Hepatocyte (in vitro differentiated cells): Measurements from ENCODE around the gene LYZL2. TPM values are rescaled to one million over a fixed set of nuclear protein-coding genes. Genes with fewer than 3 reads are reported as not detected.

Experiments
- DNase-seq: peaks from one replicate; pipeline ENCODE4 v3.0.0-alpha.2; 2016; ENCODE audit warnings: low spot score
- H2AFZ ChIP-seq: fragments of 200-600 bp; sonication (generic); 2 replicates; pipeline ENCODE4 v1.6.0; 2016; ENCODE audit warnings: antibody characterized with exemption, mild to moderate bottlenecking
- H3K27ac ChIP-seq: fragments of 200-600 bp; sonication (generic); 2 replicates; pipeline ENCODE4 v1.5.1; 2016; ENCODE audit warnings: mild to moderate bottlenecking
- H3K27me3 ChIP-seq: fragments of 200-600 bp; sonication (generic); 2 replicates; pipeline ENCODE4 v1.6.1; 2016
- H3K36me3 ChIP-seq: fragments of 200-600 bp; sonication (generic); replicated peaks from 2 replicates; pipeline ENCODE4 v1.5.1; 2016; ENCODE audit warnings: low read depth; ENCODE audit not compliant: insufficient read depth
- H3K4me1 ChIP-seq: fragments of 200-600 bp; sonication (generic); 2 replicates; pipeline ENCODE4 v1.5.1; 2016; ENCODE audit warnings: mild to moderate bottlenecking, moderate library complexity; ENCODE audit not compliant: insufficient read depth
- H3K4me2 ChIP-seq: fragments of 200-600 bp; sonication (generic); 2 replicates; pipeline ENCODE4 v1.6.0; 2016
- H3K4me3 ChIP-seq: fragments of 200-600 bp; sonication (generic); 2 replicates; pipeline ENCODE4 v1.5.1; 2016; ENCODE audit warnings: mild to moderate bottlenecking
- H3K79me2 ChIP-seq: fragments of 200-600 bp; sonication (generic); 2 replicates; pipeline ENCODE4 v1.6.0; 2017; ENCODE audit warnings: mild to moderate bottlenecking
- H3K9me2 ChIP-seq: fragments of 200-600 bp; sonication (generic); replicated peaks from 2 replicates; pipeline ENCODE4 v1.6.0; 2017; ENCODE audit warnings: mild to moderate bottlenecking; ENCODE audit not compliant: insufficient read depth
- H3K9me3 ChIP-seq: fragments of 200-600 bp; sonication (generic); 2 replicates; pipeline ENCODE4 v1.5.1; 2016; ENCODE audit warnings: low read depth, mild to moderate bottlenecking
- H4K20me1 ChIP-seq: fragments of 200-600 bp; sonication (generic); 2 replicates; pipeline ENCODE4 v1.6.0; 2016; ENCODE audit warnings: mild to moderate bottlenecking; ENCODE audit not compliant: insufficient read depth, poor library complexity, severe bottlenecking
- CTCF ChIP-seq: fragments of 200-600 bp; sonication (generic); IDR thresholded peaks from 2 replicates; pipeline ENCODE4 v1.5.1; 2016; ENCODE audit warnings: antibody characterized with exemption, mild to moderate bottlenecking; ENCODE audit not compliant: poor library complexity
- EZH2 ChIP-seq: fragments of 200-600 bp; sonication (generic); IDR thresholded peaks from 2 replicates; pipeline ENCODE4 v1.6.1; 2016; ENCODE audit warnings: antibody characterized with exemption, mild to moderate bottlenecking, borderline replicate concordance
- EZH2phosphoT487 ChIP-seq: fragments of 200-600 bp; sonication (generic); IDR thresholded peaks from one replicate; pipeline ENCODE4 v1.6.1; 2018; ENCODE audit warnings: antibody characterized with exemption, mild to moderate bottlenecking, low read depth, moderate library complexity; ENCODE audit not compliant: unreplicated experiment, severe bottlenecking
- WGBS: methylation state at CpG from one replicate; pipeline ENCODE4 v1.1.6; 2016; ENCODE audit warnings: low lambda C conversion rate; ENCODE audit errors: missing lambda C conversion rate; 5-methylcytosine and 5-hydroxymethylcytosine counted together
- polyA plus RNA-seq: library from polyadenylated mRNA; unstranded; fragments of >200 nt; fragmentation: Nextera tagmentation; extraction: Ambion mirVana; gene quantifications from 2 replicates; pipeline ENCODE4 v1.2.1, GENCODE V29; 2016
- total RNA-seq: library from RNA; depleted of rRNA; stranded (reverse); fragments of >200 nt; gene quantifications from 2 replicates; pipeline ENCODE4 v1.2.3, GENCODE V29; 2014

Gene LYZL2
- total and polyA plus RNA-seq, 2 experiments from 2014 or later = not detected

DNA sequence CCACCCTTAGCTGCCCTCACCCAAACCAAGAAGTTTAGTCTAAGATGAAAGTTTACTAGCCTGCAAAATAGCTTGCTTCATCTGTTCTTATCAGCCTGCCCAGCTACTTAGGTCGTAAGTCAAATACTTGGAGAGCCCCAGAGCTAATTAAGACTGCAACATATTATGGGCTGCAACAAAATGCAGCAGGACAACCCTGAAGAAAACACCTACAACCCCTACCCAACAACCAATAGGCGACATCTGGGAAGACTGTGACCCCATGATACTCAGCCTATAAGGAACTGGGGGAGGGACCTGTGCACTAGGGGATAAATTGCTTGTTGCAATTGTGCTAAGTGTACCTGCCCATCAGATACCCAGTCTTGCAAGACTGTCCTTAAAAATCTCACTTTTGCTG, 64.1 kb downstream of the LYZL2 start:
- no peak for DNase-seq
- Histone ChIP-seq H2AFZ (no peak overlapping the region), H3K27me3 (no peaks in the 10 kb centered on the region), H3K9me2 (no peaks in the 10 kb centered on the region), H4K20me1 (no peaks in the 10 kb centered on the region), H3K4me2 (no peak overlapping the region), H3K79me2 (no peaks in the 10 kb centered on the region), H3K36me3 (no peaks in the 10 kb centered on the region), H3K4me1 (no peaks in the 10 kb centered on the region), H3K9me3 (no peaks in the 10 kb centered on the region), H3K27ac (no peak overlapping the region), H3K4me3 (no peak overlapping the region)
- 52% methylated on average over 2 of the region's 2 CpGs for WGBS
- no peak for TF ChIP-seq CTCF
- no peak for TF ChIP-seq EZH2phosphoT487
- TF ChIP-seq EZH2 = no peak

- Histone ChIP-seq H3K79me2 (no peaks in the 10 kb centered on the region), H3K4me1 (no peaks in the 10 kb centered on the region), H3K27me3 (no peaks in the 10 kb centered on the region), H3K9me2 (no peaks in the 10 kb centered on the region), H2AFZ (no peak overlapping the region), H4K20me1 (no peaks in the 10 kb centered on the region), H3K36me3 (no peaks in the 10 kb centered on the region), H3K4me3 (no peak overlapping the region), H3K9me3 (no peaks in the 10 kb centered on the region), H3K27ac (no peak overlapping the region), H3K4me2 (no peak overlapping the region)
- no peak for DNase-seq
- no peak for TF ChIP-seq CTCF
- no peak for TF ChIP-seq EZH2
- no peak for TF ChIP-seq EZH2phosphoT487
- 93% methylated on average over 5 of the region's 5 CpGs for WGBS
Observed at GRCh38 chr10:30562787-30563186, 66.8 kb downstream of the LYZL2 start.

Other genes starting within 250 kb of the LYZL2 start
- gene MAP3K8, start 195.6 kb downstream of the LYZL2 start, total RNA-seq = 15.5 and 23.0 TPM in 2 replicates
- gene MAP3K8, start 195.6 kb downstream of the LYZL2 start, polyA plus RNA-seq = 37.9 and 40.0 TPM in 2 replicates